HG03103 (cell line): Measurements from ENCODE around the gene ADNP2.

Experiments
- ATAC-seq: cut with Tn5 transposase; IDR thresholded peaks from one replicate; pipeline ENCODE4 v1.9.1; 2021; ENCODE audit warnings: low read depth; ENCODE audit not compliant: unreplicated experiment

Gene ADNP2

GRCh38 chr18:80185545-80185944 lies 76.5 kb downstream of the ADNP2 start:
- ATAC-seq = no peak

- ATAC-seq = no peak
Measured at GRCh38 chr18:80187956-80188642, 79.0 kb downstream of the ADNP2 start.

- no peak for ATAC-seq
Measured at GRCh38 chr18:80188643-80189530, 79.8 kb downstream of the ADNP2 start.

GRCh38 chr18:80189531-80189865 lies 80.4 kb downstream of the ADNP2 start:
- no peak for ATAC-seq
